HG02884 (cell line): ENCODE results near the gene TADA2B.

ENCODE experiments used
- ATAC-seq: cut with Tn5 transposase; IDR thresholded peaks from one replicate; pipeline ENCODE4 v1.9.1; 2021; ENCODE audit warnings: mild to moderate bottlenecking, moderate library complexity; ENCODE audit not compliant: unreplicated experiment

Gene TADA2B, protein sequence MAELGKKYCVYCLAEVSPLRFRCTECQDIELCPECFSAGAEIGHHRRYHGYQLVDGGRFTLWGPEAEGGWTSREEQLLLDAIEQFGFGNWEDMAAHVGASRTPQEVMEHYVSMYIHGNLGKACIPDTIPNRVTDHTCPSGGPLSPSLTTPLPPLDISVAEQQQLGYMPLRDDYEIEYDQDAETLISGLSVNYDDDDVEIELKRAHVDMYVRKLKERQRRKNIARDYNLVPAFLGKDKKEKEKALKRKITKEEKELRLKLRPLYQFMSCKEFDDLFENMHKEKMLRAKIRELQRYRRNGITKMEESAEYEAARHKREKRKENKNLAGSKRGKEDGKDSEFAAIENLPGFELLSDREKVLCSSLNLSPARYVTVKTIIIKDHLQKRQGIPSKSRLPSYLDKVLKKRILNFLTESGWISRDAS

DNA sequence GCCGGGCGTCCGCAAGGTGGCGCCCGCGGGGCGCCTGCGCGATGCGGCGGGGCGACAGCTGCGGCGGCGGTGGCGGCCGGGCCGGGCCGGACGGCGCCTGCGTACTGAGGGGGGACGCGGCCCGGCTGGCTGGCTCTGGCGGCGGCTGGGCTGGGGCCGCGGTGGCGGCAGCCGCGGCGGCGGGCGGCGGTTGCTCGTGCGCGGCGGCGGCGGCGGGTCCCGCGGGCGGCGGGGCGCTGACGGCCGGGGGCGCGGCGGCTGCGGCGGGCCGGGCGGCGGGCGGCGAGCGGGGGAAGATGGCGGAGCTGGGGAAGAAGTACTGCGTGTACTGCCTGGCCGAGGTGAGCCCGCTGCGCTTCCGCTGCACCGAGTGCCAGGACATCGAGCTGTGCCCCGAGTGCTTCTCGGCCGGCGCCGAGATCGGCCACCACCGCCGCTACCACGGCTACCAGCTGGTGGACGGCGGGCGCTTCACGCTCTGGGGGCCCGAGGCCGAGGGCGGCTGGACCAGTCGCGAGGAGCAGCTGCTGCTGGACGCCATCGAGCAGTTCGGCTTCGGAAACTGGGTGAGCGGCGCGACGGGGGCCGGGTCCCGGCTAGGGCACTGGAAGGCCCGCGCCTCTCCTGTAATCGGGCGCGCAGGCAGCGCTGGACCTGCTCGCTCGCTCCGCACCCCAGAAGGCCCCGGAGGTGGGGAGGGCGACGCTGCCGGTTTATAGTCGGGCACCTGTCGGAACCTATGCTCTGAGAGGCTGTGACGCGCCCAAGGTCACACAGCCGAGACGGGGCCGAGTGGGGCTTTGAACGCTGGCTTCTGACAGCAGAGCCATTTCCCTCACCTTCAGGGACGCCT lies at the start of gene TADA2B:
Gene TADA2B, plus strand, starts transcription at position 89 of the 853 bp plus-strand sequence. Its CDS starts 208 bp downstream, at position 297.
- ATAC-seq = peak; percentile 24

DNA sequence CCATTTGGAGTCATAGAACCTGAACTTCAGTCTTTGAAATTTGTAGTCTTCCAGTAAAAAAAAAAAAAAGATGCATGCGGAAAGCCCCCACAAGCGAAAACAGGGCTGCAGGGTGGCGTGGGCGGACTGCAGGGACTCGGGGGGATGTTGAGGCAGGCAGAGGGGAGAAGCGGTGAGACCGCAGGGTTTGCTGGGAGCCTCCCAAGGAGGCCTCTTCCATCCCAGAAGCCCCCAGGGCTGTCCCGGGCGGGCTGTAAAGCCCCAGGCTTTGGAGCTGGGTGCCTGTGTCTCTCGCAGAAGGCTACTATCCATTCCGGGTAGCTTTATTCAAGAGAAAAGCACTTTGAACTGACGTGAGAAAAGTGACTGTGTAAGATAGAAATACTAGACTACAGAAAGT lies 46.7 kb upstream of the TADA2B start:
- no peak for ATAC-seq

DNA sequence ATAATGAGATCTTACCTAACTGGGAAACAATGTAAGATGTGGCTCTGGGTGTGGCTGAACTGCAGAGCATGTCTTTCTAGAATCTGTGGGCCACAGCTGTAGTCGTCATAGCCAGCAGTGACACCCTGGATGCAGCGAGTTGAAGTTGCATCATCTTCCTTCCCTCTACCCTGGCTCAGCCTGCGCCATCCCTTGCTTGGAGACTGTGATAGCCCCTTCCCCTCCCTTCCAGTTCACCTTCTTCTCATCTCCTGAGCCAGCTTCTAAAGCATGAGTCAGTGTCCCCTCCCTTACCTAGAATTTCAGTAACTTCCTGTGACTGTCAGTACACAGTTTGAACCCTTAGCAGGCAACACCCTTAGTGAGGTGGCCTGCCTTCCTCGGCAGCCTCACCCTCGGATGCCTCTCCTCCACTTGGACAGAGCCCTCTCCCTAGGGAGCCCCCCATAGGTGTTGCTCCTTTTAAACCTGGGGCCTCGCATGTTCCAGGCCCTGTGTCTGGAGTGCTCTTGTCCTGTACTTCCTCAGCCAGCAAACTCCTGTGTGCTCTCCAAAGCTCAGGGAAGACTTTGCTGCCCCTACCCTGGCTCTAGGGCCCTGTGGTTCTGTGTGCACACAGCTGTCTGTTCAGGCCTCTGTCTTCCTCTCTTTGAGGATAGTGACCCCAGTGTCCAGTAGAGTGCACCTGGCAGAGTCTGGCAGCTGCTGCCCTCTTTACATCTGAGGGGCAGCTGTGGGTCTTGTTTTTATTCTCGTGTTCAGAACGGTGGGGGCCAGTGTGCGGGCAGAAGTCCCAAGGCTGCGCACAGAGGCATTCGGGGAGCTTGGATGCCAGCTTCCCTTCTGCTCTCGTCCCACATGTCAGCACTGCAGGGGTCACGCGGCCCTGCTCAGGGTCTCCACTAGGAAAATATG lies 43.7 kb upstream of the TADA2B start:
- ATAC-seq = no peak

DNA sequence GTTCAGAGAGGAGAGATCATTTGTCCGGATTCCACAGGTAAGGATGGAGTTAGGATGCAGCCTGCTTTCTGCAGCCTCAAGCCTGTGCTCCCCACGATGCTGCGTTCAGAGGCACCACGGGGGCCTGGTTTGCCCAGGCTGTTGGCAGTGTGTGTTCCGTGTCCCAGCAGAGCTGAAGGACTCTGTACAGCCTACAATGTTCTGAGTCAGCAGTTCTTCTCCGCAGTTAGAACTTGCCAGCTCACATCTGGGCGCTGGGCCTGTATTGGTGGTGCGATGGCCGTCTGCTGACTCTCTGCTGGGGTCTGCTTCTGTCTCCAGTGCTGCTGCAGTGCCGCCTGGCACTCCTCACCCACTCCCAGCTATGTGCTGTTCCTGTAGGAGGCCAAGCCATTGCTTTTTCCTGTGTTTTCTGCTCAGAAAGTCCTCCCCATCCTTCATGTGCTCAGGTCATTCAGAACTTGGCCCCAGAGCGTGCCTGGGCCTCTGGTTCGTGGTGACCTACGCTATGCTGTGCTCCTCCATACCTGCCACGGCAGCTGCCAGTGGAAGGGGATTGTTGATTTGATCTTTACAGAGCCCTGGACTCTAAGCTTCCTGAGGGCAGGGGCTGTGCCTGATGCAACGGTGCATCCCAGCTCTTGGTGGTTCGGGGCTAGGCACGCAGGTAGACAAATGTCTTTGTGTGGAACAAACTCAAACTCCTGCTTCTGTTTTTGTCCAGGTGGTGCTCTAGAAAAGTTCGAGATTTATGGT lies 42.6 kb upstream of the TADA2B start:
- ATAC-seq = no peak

DNA sequence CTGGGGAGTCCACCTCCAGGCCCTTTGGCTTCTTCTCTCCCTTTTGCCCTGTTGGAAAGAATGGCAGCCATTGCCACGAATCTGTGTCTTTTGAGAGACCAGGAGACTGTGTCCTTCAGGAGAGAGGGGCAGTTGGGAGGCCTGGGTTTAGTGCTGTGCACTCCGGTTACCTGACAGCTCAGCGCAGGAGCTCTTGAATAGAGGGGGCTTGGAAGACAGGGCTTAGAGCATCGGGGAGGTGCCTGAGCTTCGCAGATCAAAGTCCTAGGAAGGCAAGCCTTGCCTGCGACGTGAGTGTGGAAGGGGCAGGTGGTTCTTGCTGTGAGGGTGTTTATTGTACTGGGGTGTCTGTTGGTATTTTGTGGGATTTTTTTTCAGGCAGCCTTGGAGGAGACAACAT lies 41.9 kb upstream of the TADA2B start:
- no peak for ATAC-seq

DNA sequence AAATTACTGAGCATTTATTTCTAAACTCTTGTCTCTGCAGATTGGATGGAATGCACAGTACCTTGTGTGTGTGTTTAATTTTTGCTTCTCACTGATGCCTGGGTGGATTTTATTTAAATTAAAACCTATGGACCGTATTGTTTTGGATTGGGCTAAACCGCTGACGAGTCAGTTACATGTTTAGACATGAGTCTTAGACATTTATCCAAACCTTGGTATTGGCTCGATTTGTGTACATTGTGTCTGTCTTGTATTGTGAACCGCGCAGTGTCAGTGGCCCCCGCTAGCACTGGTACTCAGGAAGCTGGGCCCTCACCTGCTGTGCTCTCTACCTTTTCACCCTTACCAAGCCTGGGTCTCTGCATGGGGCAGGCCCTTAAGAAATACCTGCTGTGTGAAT lies 40.8 kb upstream of the TADA2B start:
- ATAC-seq = no peak

DNA sequence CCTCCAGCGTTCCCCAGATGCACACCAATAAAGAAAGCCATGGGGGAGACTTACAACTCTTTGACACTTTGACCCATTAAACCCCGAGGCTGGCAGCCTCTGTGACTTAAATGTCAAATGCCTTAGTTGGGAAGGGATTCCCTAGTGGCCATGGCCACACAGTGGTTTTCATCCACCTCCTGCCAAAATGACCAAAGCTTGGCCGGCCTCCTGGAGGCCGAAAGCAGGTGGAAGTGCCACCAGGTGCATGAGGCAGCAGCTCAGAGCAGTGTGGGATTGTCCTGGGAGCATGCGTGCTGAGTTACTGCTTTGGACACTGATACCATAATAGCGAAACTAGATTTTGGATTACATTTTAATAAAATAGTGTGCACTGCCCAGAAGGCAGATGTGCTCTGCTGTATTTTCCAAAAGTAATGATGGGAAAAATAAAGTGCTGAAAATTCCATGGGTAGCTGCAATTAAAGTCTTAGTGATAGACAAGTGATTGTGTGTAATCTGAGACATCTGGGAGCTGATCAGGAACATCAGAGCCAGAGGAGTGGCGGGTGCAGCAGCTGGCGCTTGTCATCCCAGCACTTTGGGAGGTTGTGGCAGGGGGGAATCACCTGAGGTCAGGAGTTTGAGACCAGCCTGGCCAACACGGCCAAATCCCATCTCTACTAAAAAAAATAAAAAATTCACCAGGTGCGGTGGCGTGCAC lies 39.8 kb upstream of the TADA2B start:
- no peak for ATAC-seq

DNA sequence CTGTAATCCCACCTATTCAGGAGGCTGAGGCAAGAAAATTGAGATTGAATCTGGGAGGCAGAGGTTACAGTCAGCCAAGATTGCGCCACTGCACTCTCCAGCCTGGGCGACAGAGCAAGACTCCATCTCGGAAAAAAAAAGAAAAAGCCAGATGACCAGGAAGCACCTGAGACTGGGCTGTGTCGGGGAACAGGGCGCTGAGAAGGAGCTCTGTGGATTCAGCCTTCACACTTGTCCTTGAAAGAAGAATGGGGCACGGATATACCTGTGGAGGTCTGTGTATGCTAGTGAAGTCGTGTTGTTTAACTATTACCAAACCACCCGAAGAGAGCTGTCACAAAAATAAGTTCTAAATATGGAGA lies 39.3 kb upstream of the TADA2B start:
- no peak for ATAC-seq

DNA sequence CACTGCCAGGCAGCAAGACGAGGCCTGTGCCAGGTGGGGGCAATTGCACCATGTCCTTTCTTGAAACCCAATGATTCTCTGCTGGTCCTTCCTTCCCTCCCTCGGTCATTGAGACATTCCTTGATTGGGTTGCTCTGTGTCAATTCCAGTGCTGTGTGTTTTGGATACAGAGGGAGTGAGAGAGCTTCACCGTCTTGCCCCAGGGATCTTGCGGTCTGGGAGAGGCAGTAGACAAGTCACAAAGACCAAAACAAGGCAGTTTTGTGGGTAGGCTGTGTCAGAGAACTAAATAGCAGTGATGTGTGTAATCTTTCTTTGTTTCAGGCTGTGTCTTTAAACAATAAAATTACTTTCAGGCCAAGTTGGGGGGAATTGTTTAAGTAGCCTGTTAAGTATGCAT lies 38.8 kb upstream of the TADA2B start:
- ATAC-seq = no peak

DNA sequence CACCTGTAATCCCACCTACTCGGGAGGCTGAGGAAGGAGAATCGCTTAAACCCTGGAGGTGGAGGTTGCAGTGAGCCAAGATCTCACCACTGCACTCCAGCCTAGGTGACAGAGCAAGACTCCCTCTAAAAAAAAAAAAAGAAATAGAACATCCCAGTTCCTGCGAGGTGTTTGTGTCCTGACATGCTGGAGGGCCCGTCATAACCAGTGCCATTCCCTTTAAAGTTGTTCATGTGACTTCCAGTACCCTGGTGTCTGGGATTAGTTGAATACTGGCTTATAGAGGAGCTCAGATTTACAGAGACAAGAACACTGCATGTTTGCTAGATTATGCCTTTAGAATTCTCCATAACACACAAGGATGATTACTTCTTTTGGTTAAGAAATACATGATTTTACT lies 37.6 kb upstream of the TADA2B start:
- ATAC-seq = no peak

DNA sequence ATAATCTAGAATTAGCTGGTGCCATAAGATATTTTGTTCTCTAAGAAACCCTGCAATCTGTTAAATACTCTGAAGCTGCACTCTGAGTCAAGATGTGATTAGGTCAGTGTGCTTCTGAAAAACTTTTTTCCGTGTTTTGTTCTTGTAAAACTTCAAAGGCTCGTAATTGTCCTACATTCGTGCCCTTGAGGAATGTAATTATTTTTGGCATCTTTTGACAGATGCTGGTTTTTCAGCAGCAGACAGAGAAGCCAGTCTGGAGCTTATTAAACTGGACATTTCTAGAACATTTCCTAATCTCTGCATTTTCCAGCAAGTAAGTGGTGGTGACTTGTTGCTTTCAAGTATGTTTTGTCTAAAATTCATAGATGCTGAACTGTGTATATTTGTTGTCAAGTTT lies 36.8 kb upstream of the TADA2B start:
- no peak for ATAC-seq

DNA sequence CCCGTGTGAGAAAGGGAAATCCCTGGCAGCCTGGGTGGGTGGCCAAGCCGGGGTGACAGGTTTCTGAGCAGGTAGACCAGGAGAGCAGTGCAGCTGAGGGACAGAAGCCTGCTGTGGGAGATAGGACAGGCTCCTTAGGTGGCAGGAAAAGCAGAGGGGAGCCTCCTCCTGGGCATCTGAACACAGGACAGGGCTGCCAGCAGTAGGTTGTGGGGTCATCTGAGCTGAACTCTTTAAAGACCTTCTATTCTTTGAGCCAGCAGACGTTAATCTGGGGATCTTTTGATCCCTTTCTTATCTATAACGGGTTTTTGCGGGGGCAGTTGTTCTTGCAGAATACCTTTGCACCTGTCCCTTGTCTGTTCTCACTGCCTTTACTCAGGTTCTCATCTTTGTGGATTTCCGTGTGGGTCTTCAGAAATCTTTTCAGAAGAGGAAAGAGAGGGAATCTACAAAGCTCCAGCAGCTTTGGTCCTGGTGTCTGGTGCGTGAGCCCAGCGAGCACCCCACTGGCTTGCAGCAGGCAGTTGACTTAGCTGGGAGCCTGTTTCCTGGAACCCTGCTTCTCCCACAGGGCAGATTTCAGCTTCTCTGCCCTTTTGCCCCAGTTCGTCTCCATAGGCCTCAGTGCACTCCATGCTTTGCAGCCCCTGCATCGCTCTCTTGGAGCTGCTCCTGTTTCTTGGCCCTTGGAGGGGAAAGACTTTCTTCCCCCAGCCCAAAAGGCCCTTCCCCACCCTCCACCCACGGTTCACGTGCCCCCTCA lies 35.8 kb upstream of the TADA2B start:
- ATAC-seq = no peak

DNA sequence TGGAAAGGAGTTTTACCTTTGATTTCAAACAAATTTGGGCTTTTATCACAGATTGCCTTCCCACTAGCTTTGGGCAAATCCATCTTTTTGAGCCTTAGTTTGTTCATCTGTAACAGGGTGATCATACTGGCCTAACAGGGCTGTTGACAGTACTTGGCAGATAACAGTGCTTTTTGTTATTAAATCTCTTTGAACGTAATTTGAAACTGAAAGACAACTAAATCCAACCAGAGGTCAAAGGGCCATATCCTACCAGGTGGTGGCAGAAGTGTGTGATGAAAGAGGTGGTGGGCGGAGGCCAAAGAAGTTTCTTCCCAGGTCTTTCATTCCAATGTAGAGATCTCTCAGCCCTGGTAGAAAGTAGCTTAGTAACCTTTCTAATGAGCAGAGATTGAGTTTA lies 35.2 kb upstream of the TADA2B start:
- ATAC-seq = no peak

DNA sequence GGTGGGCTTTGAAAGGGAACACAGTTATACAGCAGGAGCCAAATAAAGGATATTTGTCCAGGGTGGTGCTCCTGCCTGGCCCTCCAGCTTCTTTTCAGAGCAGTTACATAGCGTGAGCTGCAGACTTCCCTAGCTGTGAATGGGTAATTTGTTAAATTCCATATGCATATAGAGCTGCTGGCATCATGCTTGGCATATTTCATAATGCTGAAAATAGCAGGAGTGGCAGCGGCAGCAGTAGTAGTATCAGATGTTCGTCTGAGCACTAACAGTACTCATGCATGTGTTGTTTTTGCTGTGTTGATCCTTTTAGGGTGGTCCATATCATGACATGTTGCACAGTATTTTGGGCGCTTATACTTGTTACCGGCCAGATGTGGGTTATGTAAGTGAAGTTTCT lies 33.6 kb upstream of the TADA2B start:
- ATAC-seq = no peak

DNA sequence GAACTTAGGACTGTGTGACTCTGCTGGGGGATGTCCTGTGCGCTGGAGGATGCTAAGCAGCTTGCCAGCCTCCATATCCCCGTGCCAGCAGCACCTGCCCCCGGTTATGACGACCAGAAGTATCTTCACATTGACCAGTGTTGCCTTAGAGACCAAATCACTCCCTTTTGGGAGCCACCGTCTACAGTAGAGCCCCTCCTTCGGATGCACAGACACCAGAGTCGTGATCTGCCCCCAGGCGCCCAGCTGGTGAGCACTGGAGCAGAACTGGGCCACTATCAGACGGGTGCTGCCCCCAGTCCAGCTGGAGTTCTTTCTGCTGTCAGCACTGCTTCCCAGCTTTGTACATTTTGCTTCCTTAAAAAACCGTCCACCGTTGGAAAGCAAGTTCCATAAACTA lies 30.0 kb upstream of the TADA2B start:
- no peak for ATAC-seq

DNA sequence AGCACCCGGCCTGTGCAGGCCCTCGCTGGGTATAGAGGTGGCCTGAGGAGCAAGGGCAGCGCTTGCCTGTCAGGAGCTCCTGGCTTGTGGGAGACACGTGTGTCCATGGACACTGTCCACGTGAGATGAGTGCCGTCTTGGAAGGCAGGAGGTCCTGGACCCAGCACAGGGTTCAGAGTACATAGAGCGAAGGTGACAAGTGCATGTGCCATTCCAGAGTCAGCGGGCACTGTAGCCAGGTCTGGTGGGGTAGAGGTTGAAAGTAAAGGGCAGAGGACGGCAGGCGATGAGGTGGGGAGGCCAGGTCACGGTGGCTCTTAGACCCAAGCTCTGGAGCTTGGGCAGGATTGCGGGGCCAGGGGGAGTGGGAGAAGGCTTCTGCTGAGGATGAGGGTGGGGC lies 28.4 kb upstream of the TADA2B start:
- no peak for ATAC-seq

DNA sequence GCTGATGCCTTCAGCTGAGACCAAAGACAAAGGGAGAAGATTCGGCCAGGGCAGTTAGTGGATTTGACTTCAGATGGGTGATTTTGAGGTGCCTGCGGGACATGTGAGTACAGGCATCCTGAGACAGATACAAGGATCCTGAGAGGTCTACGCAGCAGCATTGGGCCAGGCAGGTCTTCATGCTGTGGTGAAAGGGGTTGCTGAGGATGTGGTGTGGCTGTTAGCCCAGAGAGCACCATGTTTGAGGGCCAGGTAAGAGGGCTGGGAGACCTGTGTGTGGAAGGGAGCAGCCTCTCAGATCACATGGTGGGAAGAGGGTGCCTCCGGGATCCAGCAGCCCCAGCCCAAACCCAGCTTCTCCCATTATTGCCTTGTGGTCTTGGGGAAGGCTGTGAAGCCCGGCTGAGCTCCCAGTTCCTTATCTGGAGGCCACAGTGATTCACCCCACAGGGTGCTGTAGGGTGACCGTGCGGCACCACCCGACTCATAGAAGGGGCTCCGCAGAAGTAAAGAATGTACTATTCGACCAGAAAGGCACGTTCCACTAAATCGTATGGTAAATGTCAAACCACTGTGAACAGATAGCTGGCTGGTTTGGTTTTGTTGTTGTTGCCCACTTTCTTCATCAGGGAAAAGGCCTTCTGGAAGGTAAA lies 27.7 kb upstream of the TADA2B start:
- no peak for ATAC-seq

DNA sequence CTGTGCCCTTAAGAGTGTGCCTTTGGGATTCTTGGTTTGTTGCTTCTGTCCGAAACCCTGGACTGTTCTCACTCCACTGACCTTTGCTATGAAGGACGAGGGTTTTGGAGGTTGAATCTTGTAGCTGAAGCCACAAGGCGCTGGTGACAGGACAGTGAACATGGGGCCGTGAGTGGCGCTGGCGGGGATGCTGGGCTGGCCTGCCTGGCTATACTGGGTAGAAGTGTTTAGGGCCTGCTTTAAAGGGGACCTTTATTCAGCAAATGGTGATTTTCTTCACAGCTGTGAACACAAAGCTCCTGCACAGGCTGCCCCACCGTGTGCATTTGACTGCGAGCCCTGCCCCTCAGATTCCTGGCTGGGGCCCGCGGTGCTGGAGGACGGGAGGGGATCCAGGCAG lies 27.1 kb upstream of the TADA2B start:
- no peak for ATAC-seq

DNA sequence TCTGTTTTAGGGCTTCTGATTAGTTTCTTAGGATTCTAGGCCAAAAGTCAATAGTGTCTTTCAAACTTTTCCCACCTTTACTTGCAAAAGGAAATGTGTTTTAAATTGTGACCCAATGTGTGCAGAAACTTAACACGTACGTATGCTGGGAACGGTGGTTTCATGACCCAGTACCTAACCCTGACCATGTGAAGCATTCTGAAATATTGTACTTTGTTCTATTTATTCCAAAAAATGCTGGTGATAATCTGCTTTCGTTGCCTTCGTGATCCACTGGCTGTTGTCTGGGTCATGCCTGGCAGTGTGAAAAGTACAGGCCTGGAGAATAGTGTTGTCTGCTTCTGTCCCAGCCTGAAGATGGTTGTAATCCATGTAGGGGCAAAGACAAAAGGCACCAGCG lies 26.7 kb upstream of the TADA2B start:
- ATAC-seq = no peak
